Measurements from ENCODE around the gene CTCFL. TPM values are rescaled to one million over a fixed set of nuclear protein-coding genes. Genes with fewer than 3 reads are reported as not detected.

The CTCFL gene
- total RNA-seq, 4 donors from 2014 or later, result not detected

DNA sequence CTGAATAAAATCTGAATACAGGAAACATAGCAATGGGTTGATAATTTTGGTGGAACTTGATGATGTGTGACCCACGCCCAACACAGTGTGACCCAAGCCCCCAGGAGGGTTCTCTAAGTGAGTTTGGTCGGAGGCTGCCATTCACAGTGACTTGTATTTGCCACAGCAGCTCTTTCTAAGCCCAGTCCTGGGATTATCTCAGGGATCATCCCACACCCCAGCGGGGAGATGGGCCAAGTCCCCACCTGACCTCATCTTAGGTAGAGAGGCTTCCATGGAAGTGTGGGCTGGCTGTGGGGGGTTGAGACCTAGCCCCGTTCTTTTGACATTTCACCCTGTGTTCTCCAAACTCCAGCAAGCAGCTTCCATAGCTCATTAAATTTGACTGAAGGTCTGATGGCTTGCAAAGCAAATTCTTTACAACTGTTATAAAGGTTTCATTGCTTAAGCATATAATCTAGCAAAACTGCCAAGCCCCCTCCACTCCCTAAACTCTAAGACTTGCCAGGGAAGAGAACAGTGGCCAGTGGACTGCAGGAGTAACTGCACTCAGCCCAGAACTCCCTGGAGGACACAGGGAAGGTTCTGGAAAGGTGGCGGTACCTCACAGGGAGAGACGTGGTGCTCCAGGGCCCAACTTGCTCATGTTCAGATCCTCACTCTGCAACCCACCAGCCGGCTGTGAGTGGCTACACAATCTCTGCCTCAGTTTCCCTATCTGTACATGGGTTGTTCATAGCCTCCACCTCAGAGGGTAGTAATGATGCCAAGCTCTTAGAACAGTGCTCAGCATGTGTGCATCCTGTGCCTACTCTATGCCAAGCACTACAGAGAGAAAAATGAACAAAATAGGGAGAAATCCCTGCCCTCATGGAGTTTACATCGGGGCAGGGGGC is 35.0 kb upstream of the CTCFL start:
- Histone ChIP-seq H3K36me3 (no peaks in the 10 kb centered on the region), H3K4me3 (no peak overlapping the region), H3K27ac (replicated peaks in 1 of 4) (no peak overlapping the region), H3K27me3 (peaks cover 0 to 18% (median 0%) of the 10 kb centered on the region in 4 donors), H3K4me1 (peaks cover 0 to 3% (median 0%) of the 10 kb centered on the region in 4 donors), H3K9me3 (no peaks in the 10 kb centered on the region)
- 85% methylated on average over 8 of the region's 8 CpGs for WGBS
- intact Hi-C loops (cut with DNase I), result no loop called here
- TF ChIP-seq, protein P1, sequence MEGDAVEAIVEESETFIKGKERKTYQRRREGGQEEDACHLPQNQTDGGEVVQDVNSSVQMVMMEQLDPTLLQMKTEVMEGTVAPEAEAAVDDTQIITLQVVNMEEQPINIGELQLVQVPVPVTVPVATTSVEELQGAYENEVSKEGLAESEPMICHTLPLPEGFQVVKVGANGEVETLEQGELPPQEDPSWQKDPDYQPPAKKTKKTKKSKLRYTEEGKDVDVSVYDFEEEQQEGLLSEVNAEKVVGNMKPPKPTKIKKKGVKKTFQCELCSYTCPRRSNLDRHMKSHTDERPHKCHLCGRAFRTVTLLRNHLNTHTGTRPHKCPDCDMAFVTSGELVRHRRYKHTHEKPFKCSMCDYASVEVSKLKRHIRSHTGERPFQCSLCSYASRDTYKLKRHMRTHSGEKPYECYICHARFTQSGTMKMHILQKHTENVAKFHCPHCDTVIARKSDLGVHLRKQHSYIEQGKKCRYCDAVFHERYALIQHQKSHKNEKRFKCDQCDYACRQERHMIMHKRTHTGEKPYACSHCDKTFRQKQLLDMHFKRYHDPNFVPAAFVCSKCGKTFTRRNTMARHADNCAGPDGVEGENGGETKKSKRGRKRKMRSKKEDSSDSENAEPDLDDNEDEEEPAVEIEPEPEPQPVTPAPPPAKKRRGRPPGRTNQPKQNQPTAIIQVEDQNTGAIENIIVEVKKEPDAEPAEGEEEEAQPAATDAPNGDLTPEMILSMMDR (IDR thresholded peaks at IDR 0.05), result no peak
- TF ChIP-seq EP300 (IDR thresholded peaks at IDR 0.05), result no peak
- no peak for TF ChIP-seq POLR2A (IDR thresholded peaks at IDR 0.05; ENCODE audit: low read depth)
- TF ChIP-seq POLR2AphosphoS5 (IDR thresholded peaks at IDR 0.05), result no peak
- no peak for DNase-seq (ENCODE audit: extremely low spot score)

DNA sequence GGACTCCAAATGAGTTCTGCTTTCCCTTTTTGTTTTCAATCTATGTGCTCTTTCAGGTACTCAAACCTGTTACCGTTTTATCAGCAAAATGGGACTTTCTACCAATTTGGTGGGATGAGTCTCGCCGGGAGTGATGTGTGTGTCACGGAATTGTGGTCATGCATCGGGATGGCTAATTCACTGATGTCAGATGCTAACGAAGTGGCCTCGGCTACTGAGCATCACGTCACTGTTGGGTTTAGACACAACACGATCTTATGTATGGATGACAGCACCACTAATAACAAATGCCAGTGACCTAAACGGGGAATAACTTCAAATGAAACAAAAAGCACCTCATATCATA is 34.3 kb upstream of the CTCFL start:
- intact Hi-C loops (cut with DNase I), result no loop called here
- Histone ChIP-seq H3K4me3 (no peak overlapping the region), H3K36me3 (no peaks in the 10 kb centered on the region), H3K27ac (replicated peaks in 1 of 4) (no peak overlapping the region), H3K9me3 (no peaks in the 10 kb centered on the region), H3K4me1 (peaks cover 0 to 3% (median 0%) of the 10 kb centered on the region in 4 donors), H3K27me3 (peaks cover 0 to 18% (median 0%) of the 10 kb centered on the region in 4 donors)
- DNase-seq (ENCODE audit: extremely low spot score), result no peak
- 86% methylated on average over 10 of the region's 10 CpGs for WGBS
- TF ChIP-seq POLR2A (IDR thresholded peaks at IDR 0.05; ENCODE audit: low read depth) (no peak), POLR2AphosphoS5 (IDR thresholded peaks at IDR 0.05) (no peak), EP300 (IDR thresholded peaks at IDR 0.05) (no peak)
- TF ChIP-seq, protein P1 (IDR thresholded peaks at IDR 0.05), result no peak

DNA sequence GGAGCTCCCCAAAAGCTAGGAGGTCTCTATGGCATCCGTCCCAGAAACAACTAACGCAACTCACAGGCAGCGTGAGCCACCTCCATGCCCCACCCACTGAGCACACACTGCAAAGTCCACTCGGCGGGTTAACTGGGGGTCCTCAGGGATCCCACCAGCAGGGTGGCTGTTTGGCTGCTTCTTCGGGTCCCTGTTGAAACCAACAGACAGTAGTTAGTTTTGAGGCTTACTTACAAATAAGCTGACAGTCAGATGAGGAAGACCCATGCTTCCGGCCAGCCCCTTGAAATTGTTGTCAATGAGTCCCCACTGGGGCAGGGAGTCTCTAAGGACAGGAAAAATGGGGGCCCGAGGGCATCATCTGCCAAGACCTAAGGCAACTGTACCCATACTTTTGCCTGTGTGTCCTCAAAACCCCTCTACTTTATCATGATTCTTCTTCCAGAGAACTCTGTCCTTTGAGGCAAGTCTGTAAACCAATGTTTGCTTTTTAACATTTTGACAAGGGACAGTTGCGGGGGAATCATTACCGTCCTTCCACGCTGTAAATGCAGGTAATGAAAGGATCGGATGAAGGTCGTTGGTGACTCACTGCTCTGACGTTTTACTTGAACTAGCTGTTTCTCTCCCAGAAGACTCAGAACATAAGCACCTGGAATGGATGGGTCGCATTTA is 33.8 kb upstream of the CTCFL start:
- no peak for DNase-seq (ENCODE audit: extremely low spot score)
- H3K4me3 ChIP-seq, result no peak overlapping the region
- peaks cover 0 to 18% (median 0%) of the 10 kb centered on the region in 4 donors for H3K27me3 ChIP-seq

DNA sequence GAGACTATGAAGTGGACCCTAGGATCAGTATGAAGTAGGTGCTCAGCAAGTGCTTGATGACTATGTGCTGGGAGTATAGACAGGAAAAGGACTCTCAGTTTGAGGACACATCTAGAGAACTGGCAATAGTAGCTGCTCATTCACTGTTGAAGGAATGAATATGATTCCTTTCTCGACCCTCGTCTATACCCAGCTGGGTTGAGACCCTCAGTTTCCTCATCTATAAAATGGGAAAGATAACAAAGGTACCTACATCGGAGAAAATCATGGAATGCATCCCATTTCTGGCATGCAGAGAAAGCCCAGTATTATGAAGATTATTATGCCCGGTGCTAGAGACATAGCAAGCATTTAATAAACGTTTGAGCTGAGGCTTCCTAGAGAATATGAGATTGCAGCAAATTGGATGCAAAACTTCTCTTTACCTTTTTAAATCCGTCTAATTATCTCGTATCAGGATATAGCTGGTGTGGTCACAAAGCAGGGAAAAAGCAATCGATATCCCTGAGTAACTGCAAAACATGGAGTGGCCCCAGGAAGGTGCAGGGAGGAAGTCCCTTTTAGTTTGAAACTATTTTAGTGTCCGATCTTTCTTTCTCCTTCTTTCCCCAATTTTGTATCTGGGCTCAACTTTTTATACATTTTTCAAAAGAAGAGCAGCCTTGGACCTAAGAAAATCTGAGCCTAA is 33.1 kb upstream of the CTCFL start:
- Histone ChIP-seq H3K4me3 (no peak overlapping the region), H3K27ac (replicated peaks in 1 of 4) (no peak overlapping the region), H3K4me1 (peaks cover 0 to 3% (median 0%) of the 10 kb centered on the region in 4 donors), H3K27me3 (peaks cover 0 to 18% (median 0%) of the 10 kb centered on the region in 4 donors), H3K9me3 (no peaks in the 10 kb centered on the region), H3K36me3 (no peaks in the 10 kb centered on the region)
- intact Hi-C loops (cut with DNase I), result no loop called here
- DNase-seq (ENCODE audit: extremely low spot score), result no peak
- TF ChIP-seq EP300 (IDR thresholded peaks at IDR 0.05), result no peak
- TF ChIP-seq, protein P1 (IDR thresholded peaks at IDR 0.05), result no peak
- no peak for TF ChIP-seq POLR2AphosphoS5 (IDR thresholded peaks at IDR 0.05)
- no peak for TF ChIP-seq POLR2A (IDR thresholded peaks at IDR 0.05; ENCODE audit: low read depth)
- WGBS, result 73% methylated on average over 9 of the region's 9 CpGs

More for the DNA sequence above, 33.8 kb upstream of the CTCFL start:
- no peak overlapping the region for H3K27ac ChIP-seq (replicated peaks in 1 of 4)
- TF ChIP-seq POLR2A (IDR thresholded peaks at IDR 0.05; ENCODE audit: low read depth) (no peak), EP300 (IDR thresholded peaks at IDR 0.05) (no peak), POLR2AphosphoS5 (IDR thresholded peaks at IDR 0.05) (no peak)
- TF ChIP-seq, protein P1 (IDR thresholded peaks at IDR 0.05), result no peak
- intact Hi-C loops (cut with DNase I), result no loop called here
- H3K9me3 ChIP-seq, result no peaks in the 10 kb centered on the region
- H3K36me3 ChIP-seq, result no peaks in the 10 kb centered on the region
- peaks cover 0 to 3% (median 0%) of the 10 kb centered on the region in 4 donors for H3K4me1 ChIP-seq
- WGBS, result 67% methylated on average over 14 of the region's 15 CpGs

Data from esophagus muscularis mucosa (tissue), 4 donors.